A549 (cell line): ENCODE measurements around the gene NRXN3.

Experiments
- CEBPB ChIP-seq, 2 experiments: fragments of >200 bp in 1 of 2; sonication (Bioruptor Twin) in 1 of 2; formaldehyde crosslinking in 1 of 2; IDR thresholded peaks; 2 replicates each; pipeline ENCODE4 v1.6.1; 2012 to 2016
- CTCF ChIP-seq: fragments of >200 bp; sonication (Bioruptor Twin); formaldehyde crosslinking; IDR thresholded peaks from 3 replicates; pipeline ENCODE4 v1.5.1; 2016
- FOXS1 ChIP-seq: fragments of 250-450 bp; sonication (Bioruptor Pico); IDR thresholded peaks from 2 replicates; pipeline ENCODE4 v1.5.0; 2020; ENCODE audit warnings: mild to moderate bottlenecking, moderate library complexity
- HDAC2 ChIP-seq: fragments of 200-600 bp; sonication (generic); IDR thresholded peaks from 2 replicates; pipeline ENCODE4 v1.6.1; 2016
- MAX ChIP-seq: IDR thresholded peaks from 2 replicates; pipeline ENCODE4 v1.6.1; 2012
- POLR2A ChIP-seq: IDR thresholded peaks from 2 replicates; pipeline ENCODE4 v1.6.1; 2012; ENCODE audit warnings: mild to moderate bottlenecking, low read length
- RCOR1 ChIP-seq: fragments of 150-350 bp; IDR thresholded peaks from 2 replicates; pipeline ENCODE4 v1.6.1; 2014; ENCODE audit warnings: antibody characterized with exemption, low read length, low read depth
- RFX5 ChIP-seq: fragments of 450-650 bp; IDR thresholded peaks from 2 replicates; pipeline ENCODE4 v1.7.1; 2014; ENCODE audit warnings: antibody characterized with exemption, mild to moderate bottlenecking, moderate library complexity
- SMC3 ChIP-seq: fragments of >200 bp; sonication (Bioruptor Twin); formaldehyde crosslinking; IDR thresholded peaks from 3 replicates; pipeline ENCODE4 v1.6.1; 2018; ENCODE audit warnings: inconsistent platforms
- SREBF2 ChIP-seq: fragments of 450-650 bp; IDR thresholded peaks from 2 replicates; pipeline ENCODE4 v1.6.1; 2014; ENCODE audit warnings: mild to moderate bottlenecking, moderate library complexity

GRCh38 chr14:79334272-79334671, 1164.1 kb downstream of the NRXN3 start:
- TF ChIP-seq CTCF = no peak
- TF ChIP-seq SREBF2 = no peak
- TF ChIP-seq POLR2A = no peak
- TF ChIP-seq CEBPB (IDR thresholded peaks at IDR 0.05) = no peak
- no peak for TF ChIP-seq HDAC2
- no peak for TF ChIP-seq SMC3
- TF ChIP-seq RFX5 = no peak
- TF ChIP-seq MAX = no peak
- no peak for TF ChIP-seq RCOR1
- no peak for TF ChIP-seq FOXS1 (CRISPR knock-in tag)
